Left colon (tissue), 2 donors: ENCODE measurements around the gene CFAP74. TPM values are rescaled to one million over a fixed set of nuclear protein-coding genes. Genes with fewer than 3 reads are reported as not detected.
"Not testable (repeated sequence)": the region's sequence is repeated elsewhere in the genome, so short reads cannot be mapped to it uniquely, and the experiment has no call there.

ENCODE experiments used
- ATAC-seq: fragments of 200-7000 bp; cut with Tn5 transposase; one replicate; pipeline ENCODE4 v1.9.1; 2020; ENCODE audit warnings: mild to moderate bottlenecking, moderate library complexity
- DNase-seq, 2 donors: peaks; one replicate each; pipeline ENCODE4 v3.0.0-alpha.2; 2020
- intact Hi-C, 2 donors: fragments of 100-400 bp; cut with DNase I in 1 of 2; cut with micrococcal nuclease in 1 of 2; formaldehyde crosslinking; loops; one replicate each; pipeline versions ENCODE4 v1.11.2 to v1.14.0; 2022; cut with DNase I, micrococcal nuclease
- total RNA-seq, 2 donors: library from RNA; stranded (reverse); fragmentation: NEBNext Ultra II Directional; extraction: Animal tissue kit (Norgen Biotek cat#: 25700); gene quantifications; one replicate each; pipeline ENCODE4 v1.2.1, GENCODE V29; 2021
- donor health status: DM: no; HTN: no; CAD: no.
- donor health status: DM: yes; HTN: yes; CAD: no.

The CFAP74 gene
- total RNA-seq, 2 donors from 2014 or later: not detected

- DNase-seq: no peak
- intact Hi-C loops: no loop called here
- ATAC-seq: no peak
Measured at GRCh38 chr1:1898246-1898933, 105.2 kb downstream of the CFAP74 start.

GRCh38 chr1:1895456-1896336 is 107.9 kb downstream of the CFAP74 start:
- DNase-seq: no peak
- intact Hi-C loops: no loop called here
- no peak for ATAC-seq

- ATAC-seq (no peak), DNase-seq (no peak)
- intact Hi-C loops: no loop called here
Measured at GRCh38 chr1:1895060-1895418, 108.5 kb downstream of the CFAP74 start.

GRCh38 chr1:1894354-1895059 is 109.1 kb downstream of the CFAP74 start:
- peak; percentile 69 for ATAC-seq
- peak; percentile 83 to 92 for DNase-seq
- intact Hi-C loops: no loop called here

- no peak for ATAC-seq
- DNase-seq: no peak
- intact Hi-C loops: no loop called here
Measured at GRCh38 chr1:1893997-1894353, 109.6 kb downstream of the CFAP74 start.

GRCh38 chr1:1893291-1893985 is 110.1 kb downstream of the CFAP74 start:
- DNase-seq (no peak), ATAC-seq (no peak)
- intact Hi-C loops: no loop called here

GRCh38 chr1:1892763-1893120 is 110.8 kb downstream of the CFAP74 start:
- ATAC-seq (no peak), DNase-seq (no peak)
- intact Hi-C loops: no loop called here

- DNase-seq: peak in 1 of 2 donors; percentile 48
- no peak for ATAC-seq
Measured at GRCh38 chr1:1892079-1892762, 111.4 kb downstream of the CFAP74 start.

GRCh38 chr1:1891349-1892078 is 112.1 kb downstream of the CFAP74 start:
- DNase-seq (peak; percentile 84 to 86), ATAC-seq (peak; percentile 44)
- intact Hi-C loops: no loop called here

More at GRCh38 chr1:1892079-1892762, 111.4 kb downstream of the CFAP74 start:
- intact Hi-C loops: no loop called here

- intact Hi-C loops: no loop called here
- DNase-seq (peak; percentile 82 to 90), ATAC-seq (peak; percentile 60)
Measured at GRCh38 chr1:1890506-1891348, 112.9 kb downstream of the CFAP74 start, which contains the start of gene GNB1. Gene GNB1 (minus strand): TSS chr1:1891087. CDS start chr1:1825453, 65,634 bp downstream.

- intact Hi-C loops: no loop called here
- DNase-seq (peak in 1 of 2 donors; percentile 73), ATAC-seq (no peak)
Measured at GRCh38 chr1:1889847-1890505, 113.6 kb downstream of the CFAP74 start.

- ATAC-seq (no peak), DNase-seq (no peak)
- intact Hi-C loops: no loop called here
Measured at GRCh38 chr1:1889090-1889750, 114.4 kb downstream of the CFAP74 start.

GRCh38 chr1:1883890-1884289 is 119.7 kb downstream of the CFAP74 start:
- intact Hi-C loops, DNase-seq, ATAC-seq: not testable (repeated sequence)

- ATAC-seq (no peak), DNase-seq (no peak)
- intact Hi-C loops: no loop called here
Measured at GRCh38 chr1:1883092-1883873, 120.3 kb downstream of the CFAP74 start.

GRCh38 chr1:1881727-1882126 is 121.9 kb downstream of the CFAP74 start:
- ATAC-seq (peak; percentile 90), DNase-seq (peak; percentile 57 to 73)
- intact Hi-C loops: no loop called here
